Umbilical cord (tissue), 2 donors: ENCODE measurements around the gene TNFRSF6B. TPM values are rescaled to one million over a fixed set of nuclear protein-coding genes. Genes with fewer than 3 reads are reported as not detected.

Experiments used
- DNase-seq: peaks from one replicate; pipeline ENCODE4 v3.0.0-alpha.2; 2015; ENCODE audit warnings: low spot score
- total RNA-seq: library from RNA; depleted of rRNA; stranded (reverse); fragments of >200 nt; gene quantifications from one replicate; pipeline ENCODE4 v1.2.3, GENCODE V29; 2014; ENCODE audit warnings: low replicate concordance; ENCODE audit not compliant: insufficient read depth

Gene TNFRSF6B
- total RNA-seq, 1 donor from 2014 or later = not detected

GRCh38 chr20:63735859-63736718, 39.6 kb downstream of the TNFRSF6B start, which contains the start of gene LIME1:
Gene LIME1, plus strand, starts transcription at chr20:63736664. Its CDS starts 886 bp downstream, at chr20:63737550.
- no peak for DNase-seq

DNA sequence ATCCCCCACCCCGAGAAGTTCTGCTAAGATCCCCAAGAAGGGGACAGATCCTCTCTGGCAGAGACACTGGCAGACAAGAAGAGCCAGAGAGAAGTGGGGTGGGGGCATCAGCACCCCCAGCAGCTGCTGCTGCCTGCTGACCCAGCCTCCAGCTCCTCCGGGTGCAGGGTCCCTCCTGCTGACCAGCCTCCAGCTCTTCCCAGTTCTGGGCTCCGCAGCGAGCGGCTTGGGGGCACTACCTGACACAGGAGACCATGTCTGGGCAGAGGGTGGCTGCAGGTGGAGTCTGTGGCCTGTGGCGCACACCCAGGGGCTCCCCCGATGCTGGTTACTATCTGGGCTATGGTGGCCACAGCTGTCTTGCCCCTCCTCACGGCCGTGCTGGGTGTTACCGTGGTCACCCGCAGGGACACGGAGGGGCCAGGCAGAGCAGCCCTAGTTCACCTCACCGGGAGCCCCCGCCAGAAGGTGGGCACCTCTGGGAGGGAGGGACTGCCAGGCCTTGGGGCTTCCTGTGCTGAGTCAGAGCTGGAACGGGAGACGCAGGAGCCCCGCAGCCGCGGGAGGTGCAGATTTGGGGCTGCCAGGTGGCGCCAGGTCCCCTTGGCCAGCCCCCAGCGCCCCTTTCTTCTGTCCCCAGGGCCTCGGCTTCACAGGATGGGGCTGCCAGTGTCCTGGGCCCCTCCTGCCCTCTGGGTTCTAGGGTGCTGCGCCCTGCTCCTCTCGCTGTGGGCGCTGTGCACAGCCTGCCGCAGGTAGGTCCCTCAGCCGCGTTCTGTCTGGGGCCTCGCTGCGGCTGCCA, 40.6 kb downstream of the TNFRSF6B start:
- no peak for DNase-seq

- no peak for DNase-seq
These were observed 41.2 kb downstream of the TNFRSF6B start for GRCh38 chr20:63737695-63737944.

DNA sequence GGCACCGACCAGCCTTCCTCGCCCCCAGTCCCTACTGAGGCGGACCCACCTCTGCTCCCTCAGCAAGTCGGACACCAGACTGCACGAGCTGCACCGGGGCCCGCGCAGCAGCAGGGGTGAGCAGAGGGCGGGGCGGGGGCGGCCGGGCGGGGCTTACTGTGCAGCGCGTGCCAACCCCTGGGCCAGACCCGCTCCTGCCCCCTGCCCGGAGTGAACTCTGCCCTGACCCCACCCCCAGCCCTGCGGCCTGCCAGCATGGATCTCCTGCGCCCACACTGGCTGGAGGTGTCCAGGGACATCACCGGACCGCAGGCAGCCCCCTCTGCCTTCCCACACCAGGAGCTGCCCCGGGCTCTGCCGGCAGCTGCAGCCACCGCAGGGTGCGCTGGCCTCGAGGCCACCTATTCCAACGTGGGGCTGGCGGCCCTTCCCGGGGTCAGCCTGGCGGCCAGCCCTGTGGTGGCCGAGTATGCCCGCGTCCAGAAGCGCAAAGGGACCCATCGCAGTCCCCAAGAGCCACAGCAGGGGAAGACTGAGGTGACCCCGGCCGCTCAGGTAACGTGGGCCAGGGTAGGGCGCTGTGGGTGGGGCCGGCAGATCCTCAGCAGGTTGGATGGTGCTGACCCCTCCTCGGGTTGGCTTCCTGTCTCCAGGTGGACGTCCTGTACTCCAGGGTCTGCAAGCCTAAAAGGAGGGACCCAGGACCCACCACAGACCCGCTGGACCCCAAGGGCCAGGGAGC, 41.7 kb downstream of the TNFRSF6B start:
- no peak for DNase-seq

- peak; percentile 53 for DNase-seq
These were observed 42.3 kb downstream of the TNFRSF6B start for GRCh38 chr20:63738687-63739129.

GRCh38 chr20:63739130-63740069, 42.9 kb downstream of the TNFRSF6B start, which contains the start of gene SLC2A4RG:
Gene SLC2A4RG, plus strand, starts transcription at chr20:63739776. Its CDS starts 137 bp downstream, at chr20:63739913.
- peak; percentile 85 for DNase-seq

- DNase-seq = peak; percentile 63
These were observed 43.7 kb downstream of the TNFRSF6B start for GRCh38 chr20:63740070-63740626.

DNA sequence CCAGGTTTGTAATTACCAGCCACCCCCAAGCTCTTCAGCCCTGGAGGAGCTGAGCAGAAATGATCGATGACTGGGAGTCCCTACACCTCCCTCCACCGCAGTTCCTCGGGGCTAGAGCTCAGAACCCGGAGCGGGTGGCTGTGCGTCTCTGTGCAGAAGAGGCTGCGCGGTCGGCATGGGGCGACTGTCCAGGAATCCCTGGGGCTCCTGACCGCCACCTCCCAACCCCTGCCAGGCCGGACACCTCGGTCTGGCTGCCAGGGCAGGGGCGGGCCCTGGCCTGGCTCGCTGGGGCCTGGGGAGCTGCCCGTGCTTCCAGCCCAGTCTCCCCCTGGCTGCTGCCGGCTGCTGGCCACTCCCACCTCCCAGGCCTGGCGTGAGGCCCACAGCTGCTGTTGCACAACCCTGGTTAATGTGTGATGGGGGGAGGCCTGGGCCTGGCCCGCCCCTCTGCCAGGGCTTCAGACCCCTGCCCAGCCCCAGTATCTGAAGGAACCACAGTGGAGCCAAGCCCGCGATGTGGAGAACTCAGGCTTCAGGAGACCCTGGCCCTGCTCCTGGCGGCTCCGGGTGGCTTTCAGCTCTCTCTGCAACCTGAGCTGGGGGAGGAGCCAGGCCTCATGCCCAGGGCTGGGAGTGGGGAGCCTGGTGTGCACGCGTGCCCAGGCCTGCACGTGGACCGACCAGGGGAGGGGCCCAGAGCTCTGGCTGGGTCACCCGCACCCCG, 44.3 kb downstream of the TNFRSF6B start:
- DNase-seq = peak; percentile 95

GRCh38 chr20:63741354-63741675, 44.9 kb downstream of the TNFRSF6B start:
- no peak for DNase-seq

DNA sequence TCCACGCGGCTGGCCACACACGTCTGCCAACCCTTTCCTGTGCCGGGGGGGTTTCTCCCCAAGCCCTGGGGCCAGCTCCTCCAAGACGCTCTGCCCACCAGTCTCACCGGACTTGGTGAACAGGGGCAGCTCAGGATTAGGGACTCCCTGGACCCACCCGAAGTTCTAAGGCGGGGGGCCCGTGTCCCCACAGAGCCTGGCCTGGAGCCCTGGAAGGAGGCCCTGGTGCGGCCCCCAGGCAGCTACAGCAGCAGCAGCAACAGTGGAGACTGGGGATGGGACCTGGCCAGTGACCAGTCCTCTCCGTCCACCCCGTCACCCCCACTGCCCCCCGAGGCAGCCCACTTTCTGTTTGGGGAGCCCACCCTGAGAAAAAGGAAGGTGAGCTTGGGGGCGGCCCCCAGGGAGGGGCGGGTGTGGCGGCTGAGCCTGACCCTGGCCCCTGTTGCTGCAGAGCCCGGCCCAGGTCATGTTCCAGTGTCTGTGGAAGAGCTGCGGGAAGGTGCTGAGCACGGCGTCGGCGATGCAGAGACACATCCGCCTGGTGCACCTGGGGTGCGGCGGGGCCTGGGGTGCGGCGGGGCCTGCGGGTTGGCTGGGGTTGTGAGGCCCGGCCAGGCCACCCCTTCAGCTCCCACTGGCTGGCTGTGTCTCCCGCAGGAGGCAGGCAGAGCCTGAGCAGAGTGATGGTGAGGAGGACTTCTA, 45.4 kb downstream of the TNFRSF6B start:
- DNase-seq = no peak

GRCh38 chr20:63742381-63743024, 46.1 kb downstream of the TNFRSF6B start:
- DNase-seq = no peak

DNA sequence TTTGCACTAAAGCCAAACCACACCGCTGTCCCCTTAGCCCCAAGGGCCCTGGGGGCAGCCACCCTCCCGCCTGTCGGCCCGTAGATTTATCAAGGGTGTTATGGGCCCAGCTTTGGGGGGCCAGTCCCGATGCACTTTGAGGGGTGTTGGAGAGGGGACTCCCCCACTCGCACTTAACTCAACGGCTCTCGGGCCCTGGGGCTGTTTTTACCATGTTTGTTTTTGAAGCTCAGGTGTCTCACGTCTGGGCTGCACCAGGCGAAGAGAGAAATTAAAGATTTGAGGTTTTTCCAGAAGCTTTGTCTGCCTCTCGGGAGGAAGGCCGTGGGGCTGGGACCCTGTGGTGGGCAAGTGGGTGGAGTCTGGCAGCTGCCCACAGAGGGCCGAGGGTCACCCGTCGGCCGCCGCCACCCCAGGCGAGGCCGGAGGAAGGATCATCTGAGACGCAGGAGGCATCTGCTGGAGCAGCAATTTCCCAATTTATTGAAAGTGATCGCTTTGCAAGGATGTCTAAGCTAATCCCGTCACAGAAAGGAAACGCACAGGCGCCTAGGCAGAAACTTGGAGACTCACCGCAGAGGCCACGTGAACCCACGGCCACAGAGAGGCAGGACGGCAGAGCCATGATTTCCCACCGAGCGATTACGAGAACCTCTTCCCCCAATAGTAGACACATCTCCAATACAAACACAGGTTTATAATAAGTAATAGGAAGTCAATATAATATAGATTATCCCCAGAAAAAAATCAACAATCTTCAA, 46.9 kb downstream of the TNFRSF6B start:
- no peak for DNase-seq

DNA sequence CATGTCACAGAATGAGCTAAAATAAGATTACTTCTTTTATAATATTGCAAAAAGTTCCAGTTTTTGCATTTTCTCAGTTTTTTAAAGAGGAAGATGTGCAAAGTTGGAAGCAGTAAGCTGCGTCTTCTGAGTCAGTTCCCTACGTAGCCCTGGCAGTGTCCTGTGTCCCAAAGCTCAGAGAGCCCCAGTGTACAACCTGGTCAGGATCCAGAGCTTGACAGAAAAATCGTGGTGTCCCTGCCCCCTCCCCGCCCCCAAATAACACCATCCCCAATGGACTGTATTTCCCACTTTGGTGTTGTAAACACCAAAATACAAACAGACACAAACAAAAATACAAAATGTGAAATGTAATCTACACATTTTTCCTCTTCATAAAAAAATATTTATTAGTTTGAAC, 47.7 kb downstream of the TNFRSF6B start:
- DNase-seq = no peak

GRCh38 chr20:63744574-63745423, 48.3 kb downstream of the TNFRSF6B start:
- no peak for DNase-seq

DNA sequence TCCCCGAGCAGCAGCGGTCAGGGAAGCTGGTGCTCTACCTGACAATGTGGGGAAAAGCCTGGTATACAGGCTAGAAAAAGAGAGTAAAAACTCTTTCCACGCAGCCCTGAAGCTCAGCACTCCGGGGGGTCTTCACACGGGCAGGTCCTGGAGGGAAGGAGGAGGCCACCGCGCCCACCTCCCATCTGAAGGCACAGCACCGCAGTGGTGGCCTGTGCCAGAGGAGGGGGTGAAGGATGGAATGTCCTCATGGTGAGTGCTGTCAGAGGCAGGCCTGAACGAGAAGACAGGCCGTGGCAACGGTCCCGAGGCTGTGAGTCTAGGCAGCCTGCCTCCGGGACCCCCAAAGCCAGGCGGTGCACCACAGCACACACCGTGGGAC, 49.0 kb downstream of the TNFRSF6B start:
- DNase-seq = no peak

- no peak for DNase-seq
These were observed 49.7 kb downstream of the TNFRSF6B start for GRCh38 chr20:63745961-63746731.
